B cell (primary cell): ENCODE results near the gene NCAM1. TPM values are rescaled to one million over a fixed set of nuclear protein-coding genes. Genes with fewer than 3 reads are reported as not detected.

Source experiments
- ATAC-seq: fragments of 200-7000 bp; cut with Tn5 transposase; one replicate; pipeline ENCODE4 v1.10.0; 2021; ENCODE audit warnings: low read depth, mild to moderate bottlenecking, moderate number of reproducible peaks, moderate library complexity
- CTCF ChIA-PET: fragments of 350-600 bp; sonication (Branson Sonifier 250); formaldehyde crosslinking; loops from one replicate; lab custom pipeline; 2021; ENCODE audit warnings: antibody characterized with exemption, inconsistent platforms; lab: Charles Lee
- POLR2A ChIA-PET: fragments of 350-600 bp; sonication (Branson Sonifier 250); formaldehyde crosslinking; loops from one replicate; lab custom pipeline; 2021; ENCODE audit warnings: antibody characterized with exemption; lab: Charles Lee
- DNase-seq: peaks from one replicate; pipeline ENCODE4 v3.0.0; 2013
- H2AFZ ChIP-seq: 2 replicates; pipeline ENCODE4 v1.6.1; 2012; ENCODE audit warnings: mild to moderate bottlenecking, low read depth, low read length; ENCODE audit not compliant: insufficient read depth, poor library complexity, severe bottlenecking
- H3K27ac ChIP-seq, 2 donors: 1 replicate in 1 of 2; 2 replicates in 1 of 2; pipeline ENCODE4 v1.5.1; 2012 to 2013; ENCODE audit warnings: low read length in 2 of 2, mild to moderate bottlenecking in 2 of 2, moderate library complexity in 1 of 2
- H3K27me3 ChIP-seq, 4 experiments: fragments of 200-600 bp in 1 of 4; sonication (generic) in 1 of 4; replicated peaks in 1 of 4; 1 replicate in 2 of 4; 2 replicates in 2 of 4; pipeline versions ENCODE4 v1.6.1 to v1.7.0; 2013 to 2016; ENCODE audit warnings: low read length in 3 of 4, mild to moderate bottlenecking in 2 of 4, mixed read lengths in 1 of 4, moderate library complexity in 1 of 4; ENCODE audit not compliant: insufficient read depth in 4 of 4, control insufficient read depth in 3 of 4; ENCODE audit errors: control extremely low read depth in 1 of 4
- H3K36me3 ChIP-seq, 2 experiments: replicated peaks in 1 of 2; 1 replicate in 1 of 2; 2 replicates in 1 of 2; pipeline versions ENCODE4 v1.6.1 to v1.7.1; 2013; ENCODE audit warnings: low read length in 1 of 2; ENCODE audit not compliant: insufficient read depth in 2 of 2, control insufficient read depth in 1 of 2; ENCODE audit errors: control extremely low read depth in 1 of 2, extremely low read depth in 1 of 2
- H3K4me1 ChIP-seq, 2 donors: fragments of 200-600 bp in 1 of 2; sonication (generic) in 1 of 2; 1 replicate in 1 of 2; 2 replicates in 1 of 2; pipeline versions ENCODE4 v1.5.1 to v1.6.1; 2013 to 2017; ENCODE audit warnings: low read length in 2 of 2; ENCODE audit not compliant: control insufficient read depth in 2 of 2, insufficient read depth in 2 of 2
- H3K4me2 ChIP-seq: replicated peaks from 2 replicates; pipeline ENCODE3; 2012; ENCODE audit warnings: mild to moderate bottlenecking, low read depth, low read length; ENCODE audit not compliant: poor library complexity, severe bottlenecking
- H3K4me3 ChIP-seq, 5 experiments: fragments of 200-600 bp in 1 of 5; sonication (generic) in 1 of 5; 1 replicate in 3 of 5; 2 replicates in 2 of 5; pipeline versions ENCODE4 v1.5.1 to v1.7.0; 2011 to 2016; ENCODE audit warnings: low read length in 4 of 5, mild to moderate bottlenecking in 4 of 5, low read depth in 2 of 5, control low read depth in 1 of 5, moderate library complexity in 1 of 5; ENCODE audit not compliant: insufficient read depth in 1 of 5; ENCODE audit errors: control extremely low read depth in 1 of 5, extremely low read depth in 1 of 5
- H3K79me2 ChIP-seq: fragments of 200-600 bp; sonication (generic); one replicate; pipeline ENCODE4 v1.6.0; 2016; ENCODE audit warnings: low read length; ENCODE audit not compliant: control insufficient read depth, insufficient read depth
- H3K9ac ChIP-seq: fragments of 200-600 bp; sonication (generic); 2 replicates; pipeline ENCODE4 v1.6.1; 2017; ENCODE audit warnings: mild to moderate bottlenecking, low read length, moderate library complexity
- H3K9me3 ChIP-seq, 3 donors: one replicate each; pipeline versions ENCODE4 v1.6.1 to v1.7.1; 2013; ENCODE audit warnings: low read length in 2 of 3; ENCODE audit not compliant: control insufficient read depth in 2 of 3, insufficient read depth in 1 of 3; ENCODE audit errors: control extremely low read depth in 1 of 3
- H4K20me1 ChIP-seq: 2 replicates; pipeline ENCODE4 v1.6.0; 2012; ENCODE audit warnings: mild to moderate bottlenecking, low read length; ENCODE audit not compliant: insufficient read depth, control insufficient read depth, poor library complexity, severe bottlenecking
- H3K27ac Mint-ChIP-seq: one replicate; pipeline ENCODE4 v1.8.0; 2021; ENCODE audit warnings: mixed read lengths
- H3K27me3 Mint-ChIP-seq: one replicate; pipeline ENCODE4 v1.8.0; 2021; ENCODE audit warnings: mixed read lengths
- H3K4me1 Mint-ChIP-seq: one replicate; pipeline ENCODE4 v1.8.0; 2021; ENCODE audit warnings: mixed read lengths
- H3K4me3 Mint-ChIP-seq: one replicate; pipeline ENCODE4 v1.8.0; 2021; ENCODE audit warnings: mixed read lengths
- H3K9me3 Mint-ChIP-seq: one replicate; pipeline ENCODE4 v1.8.0; 2022; ENCODE audit warnings: mixed read lengths; ENCODE audit not compliant: insufficient read depth
- CTCF ChIP-seq: fragments of 200-600 bp; IDR thresholded peaks from one replicate; pipeline ENCODE4 v1.8.0; 2022; ENCODE audit warnings: antibody characterized with exemption, mild to moderate bottlenecking
- EZH2 ChIP-seq: IDR thresholded peaks from 2 replicates; pipeline ENCODE4 v1.6.1; 2012; ENCODE audit warnings: borderline replicate concordance, low read depth, mild to moderate bottlenecking, moderate library complexity, low read length; ENCODE audit not compliant: insufficient read depth, poor library complexity, severe bottlenecking
- WGBS: methylation state at CpG from one replicate; pipeline ENCODE4 v1.1.5; 2013; ENCODE audit warnings: missing lambda C conversion rate; ENCODE audit not compliant: insufficient coverage; 5-methylcytosine and 5-hydroxymethylcytosine counted together
- intact Hi-C: fragments of 100-400 bp; cut with micrococcal nuclease; formaldehyde crosslinking; loops from one replicate; pipeline ENCODE4 v1.10.0; 2022
- polyA plus RNA-seq: library from polyadenylated mRNA; depleted of rRNA; stranded (reverse); fragments of >200 nt; gene quantifications from 2 replicates; pipeline ENCODE4 v1.2.3, GENCODE V29; 2012
- total RNA-seq, 2 donors: library from RNA; stranded (reverse); fragments of 120-200 nt in 1 of 2; gene quantifications; 1 replicate in 1 of 2; 2 replicates in 1 of 2; pipeline versions ENCODE4 v1.2.3 to v1.2.4, GENCODE V29; 2013 to 2022

NCAM1 gene
- total and polyA plus RNA-seq, 2 donors (not counting 1 experiment from before 2014, with no cell fraction given), result 0.37 TPM; not detected in 1

DNA sequence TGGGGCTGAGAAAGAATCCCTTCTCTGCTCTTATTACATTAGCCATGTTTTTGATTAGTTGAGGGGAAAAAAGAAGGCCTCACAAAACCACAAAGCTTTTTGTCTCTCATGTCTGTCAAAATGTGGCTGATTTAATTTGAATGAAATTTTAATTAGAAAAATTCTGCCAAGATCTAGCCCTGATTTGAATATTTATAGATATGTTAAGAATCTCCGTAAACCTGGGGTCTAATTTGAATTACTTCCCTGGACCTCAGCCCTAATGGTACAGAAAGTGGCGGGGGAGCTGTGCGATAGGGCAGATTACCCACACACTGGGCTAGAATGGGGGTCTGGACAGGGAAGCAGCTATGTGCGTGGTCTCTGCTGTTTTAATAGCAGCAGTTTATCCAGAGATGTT, 211.9 kb downstream of the NCAM1 start:
- CTCF ChIA-PET, result no interaction called here
- Histone ChIP-seq H3K4me3 (no peak overlapping the region), H4K20me1 (no peaks in the 10 kb centered on the region), H3K27ac (no peak overlapping the region), H3K79me2 (no peaks in the 10 kb centered on the region), H3K9me3 (no peaks in the 10 kb centered on the region), H3K36me3 (no peaks in the 10 kb centered on the region), H3K9ac (no peak overlapping the region), H3K4me2 (no peak overlapping the region), H2AFZ (no peak overlapping the region), H3K4me1 (no peaks in the 10 kb centered on the region), H3K27me3 (no peaks in the 10 kb centered on the region)
- H3K9me3 Mint-ChIP-seq, result no peaks in the 10 kb centered on the region
- no peak overlapping the region for H3K27ac Mint-ChIP-seq
- no peak for TF ChIP-seq EZH2
- TF ChIP-seq CTCF, result no peak
- POLR2A ChIA-PET, result no interaction called here
- ATAC-seq (no peak), DNase-seq (no peak)
- no peaks in the 10 kb centered on the region for H3K4me1 Mint-ChIP-seq
- peaks cover 13% of the 10 kb centered on the region for H3K27me3 Mint-ChIP-seq
- intact Hi-C loops, result no loop called here
- 100% methylated on average over 1 of the region's 4 CpGs for WGBS
- no peak overlapping the region for H3K4me3 Mint-ChIP-seq

DNA sequence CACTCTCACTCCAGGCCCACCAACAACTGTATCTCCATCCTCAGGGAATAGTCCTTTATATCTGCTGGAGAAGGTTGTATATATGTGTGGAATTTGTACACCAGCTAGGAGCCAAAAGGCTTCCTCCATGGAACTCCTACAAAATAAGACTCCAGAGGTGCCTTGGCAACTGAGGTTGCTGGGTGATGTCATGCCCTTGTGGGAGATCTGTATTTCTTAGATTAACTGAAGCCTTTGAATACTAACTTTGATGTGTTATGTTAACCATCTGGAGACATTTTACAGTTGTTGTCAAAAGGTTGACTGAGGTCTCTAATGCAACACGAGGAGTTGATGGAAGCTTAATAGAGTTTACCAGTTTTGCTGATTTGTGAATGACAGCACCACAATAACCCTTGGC, 213.7 kb downstream of the NCAM1 start:
- DNase-seq, result no peak
- H3K4me3 Mint-ChIP-seq, result no peak overlapping the region
- no peaks in the 10 kb centered on the region for H3K36me3 ChIP-seq
- H3K79me2 ChIP-seq, result no peaks in the 10 kb centered on the region
- H4K20me1 ChIP-seq, result no peaks in the 10 kb centered on the region
- H3K9me3 Mint-ChIP-seq, result no peaks in the 10 kb centered on the region
- no peak overlapping the region for H2AFZ ChIP-seq
- intact Hi-C loops, result no loop called here
- TF ChIP-seq EZH2, result no peak
- no peak for TF ChIP-seq CTCF
- H3K27ac ChIP-seq, result no peak overlapping the region
- H3K4me1 ChIP-seq, result no peaks in the 10 kb centered on the region
- POLR2A ChIA-PET, result no interaction called here
- H3K27me3 Mint-ChIP-seq, result peaks cover 16% of the 10 kb centered on the region
- H3K9ac ChIP-seq, result no peak overlapping the region
- H3K27ac Mint-ChIP-seq, result no peak overlapping the region
- H3K27me3 ChIP-seq, result no peaks in the 10 kb centered on the region
- H3K4me3 ChIP-seq, result no peak overlapping the region
- H3K4me1 Mint-ChIP-seq, result no peaks in the 10 kb centered on the region
- no peaks in the 10 kb centered on the region for H3K9me3 ChIP-seq
- no peak overlapping the region for H3K4me2 ChIP-seq
- CTCF ChIA-PET, result no interaction called here
- 100% methylated on average over 1 of the region's 1 CpG for WGBS
- ATAC-seq, result no peak
